Umbilical cord (tissue), 2 donors: ENCODE data around the gene ZFPM1. TPM values are rescaled to one million over a fixed set of nuclear protein-coding genes. Genes with fewer than 3 reads are reported as not detected.

Source experiments
- DNase-seq: peaks from one replicate; pipeline ENCODE4 v3.0.0-alpha.2; 2015; ENCODE audit warnings: low spot score
- total RNA-seq: library from RNA; depleted of rRNA; stranded (reverse); fragments of >200 nt; gene quantifications from one replicate; pipeline ENCODE4 v1.2.3, GENCODE V29; 2014; ENCODE audit warnings: low replicate concordance; ENCODE audit not compliant: insufficient read depth

Gene ZFPM1
- total RNA-seq, 1 donor from 2014 or later, result 1.7 TPM

- no peak for DNase-seq
Measured at GRCh38 chr16:88417684-88418476, 35.2 kb upstream of the ZFPM1 start.

GRCh38 chr16:88418869-88419268 lies 34.2 kb upstream of the ZFPM1 start:
- no peak for DNase-seq

GRCh38 chr16:88419790-88420189 lies 33.3 kb upstream of the ZFPM1 start:
- no peak for DNase-seq

GRCh38 chr16:88420496-88420895 lies 32.6 kb upstream of the ZFPM1 start:
- DNase-seq, result no peak

- DNase-seq, result no peak
Measured at GRCh38 chr16:88421301-88421700, 31.8 kb upstream of the ZFPM1 start.

GRCh38 chr16:88421871-88422433 lies 31.1 kb upstream of the ZFPM1 start:
- DNase-seq, result no peak

- DNase-seq, result no peak
Measured at GRCh38 chr16:88422733-88423447, 30.2 kb upstream of the ZFPM1 start.

- no peak for DNase-seq
Measured at GRCh38 chr16:88423448-88423850, 29.6 kb upstream of the ZFPM1 start.

GRCh38 chr16:88424587-88425235 lies 28.4 kb upstream of the ZFPM1 start:
- DNase-seq, result no peak

- no peak for DNase-seq
Measured at GRCh38 chr16:88426018-88426417, 27.1 kb upstream of the ZFPM1 start.

- no peak for DNase-seq
Measured at GRCh38 chr16:88427376-88427775, 25.7 kb upstream of the ZFPM1 start.

GRCh38 chr16:88428156-88428555 lies 24.9 kb upstream of the ZFPM1 start:
- DNase-seq, result no peak

- DNase-seq, result no peak
Measured at GRCh38 chr16:88428616-88429386, 24.3 kb upstream of the ZFPM1 start.

- no peak for DNase-seq
Measured at GRCh38 chr16:88429387-88430184, 23.5 kb upstream of the ZFPM1 start.

GRCh38 chr16:88430185-88430523 lies 22.9 kb upstream of the ZFPM1 start:
- DNase-seq, result no peak

GRCh38 chr16:88430524-88431446 lies 22.3 kb upstream of the ZFPM1 start:
- DNase-seq, result peak; percentile 42

- no peak for DNase-seq
Measured at GRCh38 chr16:88431651-88432050, 21.4 kb upstream of the ZFPM1 start.

GRCh38 chr16:88432174-88432573 lies 20.9 kb upstream of the ZFPM1 start:
- no peak for DNase-seq

GRCh38 chr16:88432753-88433152 lies 20.3 kb upstream of the ZFPM1 start:
- DNase-seq, result no peak
